Measurements from ENCODE around the gene SGMS1.
"Not testable (repeated sequence)": the region's sequence is repeated elsewhere in the genome, so short reads cannot be mapped to it uniquely, and the experiment has no call there.

SGMS1 gene

GRCh38 chr10:50582766-50583762, 40.7 kb downstream of the SGMS1 start:
- DNase-seq (ENCODE audit: low read depth in 3 of 3) = no peak

- DNase-seq (ENCODE audit: low read depth in 3 of 3) = no peak
Measured at GRCh38 chr10:50582046-50582445, 41.7 kb downstream of the SGMS1 start.

GRCh38 chr10:50580262-50580891, 43.4 kb downstream of the SGMS1 start:
- no peak for DNase-seq (ENCODE audit: low read depth in 3 of 3)

- DNase-seq (ENCODE audit: low read depth in 3 of 3) = no peak
Measured at GRCh38 chr10:50579491-50580261, 44.1 kb downstream of the SGMS1 start.

GRCh38 chr10:50578949-50579348, 44.8 kb downstream of the SGMS1 start:
- no peak for DNase-seq (ENCODE audit: low read depth in 3 of 3)

GRCh38 chr10:50577681-50578350, 45.9 kb downstream of the SGMS1 start:
- no peak for DNase-seq (ENCODE audit: low read depth in 3 of 3)

GRCh38 chr10:50577010-50577409, 46.7 kb downstream of the SGMS1 start:
- no peak for DNase-seq (ENCODE audit: low read depth in 3 of 3)

- no peak for DNase-seq (ENCODE audit: low read depth in 3 of 3)
Measured at GRCh38 chr10:50576245-50576815, 47.4 kb downstream of the SGMS1 start.

GRCh38 chr10:50575477-50576244, 48.1 kb downstream of the SGMS1 start:
- DNase-seq (ENCODE audit: low read depth in 3 of 3) = no peak

- DNase-seq (ENCODE audit: low read depth in 3 of 3) = no peak
Measured at GRCh38 chr10:50574931-50575330, 48.8 kb downstream of the SGMS1 start.

- DNase-seq (ENCODE audit: low read depth in 3 of 3) = no peak
Measured at GRCh38 chr10:50574305-50574704, 49.5 kb downstream of the SGMS1 start.

GRCh38 chr10:50572017-50572491, 51.7 kb downstream of the SGMS1 start:
- DNase-seq (ENCODE audit: low read depth in 3 of 3) = no peak

- DNase-seq (ENCODE audit: low read depth in 3 of 3) = not testable (repeated sequence)
Measured at GRCh38 chr10:50568750-50569149, 55.0 kb downstream of the SGMS1 start.

GRCh38 chr10:50567384-50567783, 56.4 kb downstream of the SGMS1 start:
- no peak for DNase-seq (ENCODE audit: low read depth in 3 of 3)

- no peak for DNase-seq (ENCODE audit: low read depth in 3 of 3)
Measured at GRCh38 chr10:50566150-50566549, 57.6 kb downstream of the SGMS1 start.

GRCh38 chr10:50565301-50566083, 58.3 kb downstream of the SGMS1 start:
- no peak for DNase-seq (ENCODE audit: low read depth in 3 of 3)

GRCh38 chr10:50563906-50564305, 59.9 kb downstream of the SGMS1 start:
- DNase-seq (ENCODE audit: low read depth in 3 of 3) = no peak

- no peak for DNase-seq (ENCODE audit: low read depth in 3 of 3)
Measured at GRCh38 chr10:50561816-50562215, 61.9 kb downstream of the SGMS1 start.

- no peak for DNase-seq (ENCODE audit: low read depth in 3 of 3)
Measured at GRCh38 chr10:50561266-50561665, 62.5 kb downstream of the SGMS1 start.

- DNase-seq (ENCODE audit: low read depth in 3 of 3) = no peak
Measured at GRCh38 chr10:50560370-50560769, 63.4 kb downstream of the SGMS1 start.

All from stimulated activated CD4-positive, alpha-beta T cell treated with anti-CD3 and anti-CD28 coated beads, TNF-alpha, amount 100 ng/mL, for 4 hours (primary cell).